Stimulated activated CD4-positive, alpha-beta T cell treated with anti-CD3 and anti-CD28 coated beads, TNF-alpha, amount 100 ng/mL, for 1 hour (primary cell): Measurements from ENCODE around the gene DNAJC12.
"Not testable (repeated sequence)": the region's sequence is repeated elsewhere in the genome, so short reads cannot be mapped to it uniquely, and the experiment has no call there.

Experiments used
- DNase-seq, 3 donors: peaks; one replicate each; pipeline ENCODE4 v3.0.0-alpha.2; 2020; ENCODE audit warnings: low read depth in 3 of 3, low spot score in 1 of 3

The DNAJC12 gene

DNA sequence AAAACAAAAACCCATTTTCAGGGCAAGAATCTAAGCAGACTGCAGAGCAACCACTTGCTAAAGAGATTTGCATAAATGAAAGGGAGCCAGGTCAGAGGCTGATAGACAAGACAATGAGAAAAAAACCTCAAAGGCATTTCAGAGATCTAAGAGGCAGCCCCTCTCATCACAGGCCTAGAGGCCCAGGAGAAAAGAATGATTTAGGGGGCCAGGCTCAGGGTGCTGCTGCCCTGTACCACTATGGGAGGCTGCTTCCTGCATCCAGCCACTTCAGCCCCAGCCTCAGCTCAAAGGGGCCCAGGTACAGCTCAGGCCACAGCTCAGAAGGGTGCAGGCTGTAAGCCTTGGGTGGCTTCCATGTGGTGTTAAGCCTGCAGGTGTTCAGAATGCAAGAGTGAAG is 3.7 kb upstream of the DNAJC12 start:
- DNase-seq: no peak

DNA sequence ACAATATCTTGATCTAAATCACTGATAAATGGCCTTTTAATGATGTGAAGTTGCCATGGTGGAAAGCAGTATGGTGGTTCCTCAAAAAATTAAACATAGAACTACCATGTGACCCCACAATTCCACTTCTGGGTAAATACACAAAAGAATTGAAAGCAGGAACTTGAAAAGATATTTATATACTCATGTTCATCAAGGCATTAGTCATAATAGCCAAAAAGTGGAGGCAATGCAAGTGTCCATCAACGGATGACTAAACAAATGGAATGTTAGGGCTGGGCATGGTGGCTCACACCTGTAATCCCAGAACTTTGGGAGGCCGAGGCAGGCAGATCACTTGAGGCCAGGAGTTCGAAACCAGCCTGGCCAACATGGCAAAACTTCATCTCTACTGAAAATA is 2.0 kb upstream of the DNAJC12 start:
- DNase-seq: no peak

DNA sequence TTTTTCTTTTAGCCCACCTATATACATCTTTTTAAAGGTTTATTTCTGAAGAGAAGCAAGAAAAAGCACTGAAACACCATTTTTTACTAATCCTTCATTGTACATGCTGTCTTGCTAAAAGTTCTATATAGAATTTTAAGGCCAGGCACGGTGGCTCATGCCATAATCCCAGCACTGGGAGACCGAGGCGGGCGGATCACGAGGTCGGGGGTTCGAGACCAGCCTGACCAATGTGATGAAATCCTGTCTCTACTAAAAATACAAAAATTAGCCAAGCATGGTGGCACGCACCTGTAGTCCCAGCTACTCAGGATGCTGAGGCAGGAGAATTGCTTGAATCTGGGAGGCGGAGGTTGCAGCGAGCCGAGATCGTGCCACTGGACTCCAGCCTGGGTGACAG is 1.5 kb upstream of the DNAJC12 start:
- not testable (repeated sequence) for DNase-seq

DNA sequence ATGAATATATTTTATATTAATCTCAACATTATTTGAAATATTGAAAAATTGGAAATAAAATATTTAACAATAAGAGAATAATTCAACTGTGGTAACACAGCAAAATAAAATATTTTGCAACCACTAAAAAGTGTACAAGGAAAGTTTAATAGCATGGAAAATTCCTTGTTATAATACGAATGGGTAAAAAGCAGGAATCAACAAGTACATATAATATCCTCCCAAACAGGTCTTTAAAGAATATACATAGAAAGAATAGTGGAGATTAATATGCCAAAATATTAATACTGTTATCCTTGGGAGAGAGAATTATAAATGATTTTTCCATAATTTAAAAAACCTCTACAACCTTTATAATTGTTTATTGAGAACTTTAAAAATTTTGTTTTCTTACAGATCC is 1.0 kb downstream of the DNAJC12 start:
- DNase-seq: no peak

DNA sequence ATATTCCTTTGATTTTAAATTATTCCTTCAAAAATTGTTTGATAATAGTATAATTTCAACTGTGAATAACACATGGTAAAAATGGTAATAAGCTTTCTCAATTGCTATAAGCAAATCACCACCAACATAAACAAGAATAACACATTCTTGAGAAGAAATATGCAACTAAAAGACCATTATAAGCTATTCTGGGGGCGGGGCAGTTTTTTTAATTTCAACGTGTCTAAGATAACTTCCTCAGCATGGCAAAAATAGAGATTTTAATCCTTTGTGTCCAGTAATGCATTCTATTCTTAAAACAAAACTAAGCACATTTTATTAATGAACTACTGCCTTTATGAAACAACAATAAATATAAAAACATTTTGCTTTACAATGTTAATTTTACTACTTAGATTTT is 1.5 kb downstream of the DNAJC12 start:
- DNase-seq: no peak

DNA sequence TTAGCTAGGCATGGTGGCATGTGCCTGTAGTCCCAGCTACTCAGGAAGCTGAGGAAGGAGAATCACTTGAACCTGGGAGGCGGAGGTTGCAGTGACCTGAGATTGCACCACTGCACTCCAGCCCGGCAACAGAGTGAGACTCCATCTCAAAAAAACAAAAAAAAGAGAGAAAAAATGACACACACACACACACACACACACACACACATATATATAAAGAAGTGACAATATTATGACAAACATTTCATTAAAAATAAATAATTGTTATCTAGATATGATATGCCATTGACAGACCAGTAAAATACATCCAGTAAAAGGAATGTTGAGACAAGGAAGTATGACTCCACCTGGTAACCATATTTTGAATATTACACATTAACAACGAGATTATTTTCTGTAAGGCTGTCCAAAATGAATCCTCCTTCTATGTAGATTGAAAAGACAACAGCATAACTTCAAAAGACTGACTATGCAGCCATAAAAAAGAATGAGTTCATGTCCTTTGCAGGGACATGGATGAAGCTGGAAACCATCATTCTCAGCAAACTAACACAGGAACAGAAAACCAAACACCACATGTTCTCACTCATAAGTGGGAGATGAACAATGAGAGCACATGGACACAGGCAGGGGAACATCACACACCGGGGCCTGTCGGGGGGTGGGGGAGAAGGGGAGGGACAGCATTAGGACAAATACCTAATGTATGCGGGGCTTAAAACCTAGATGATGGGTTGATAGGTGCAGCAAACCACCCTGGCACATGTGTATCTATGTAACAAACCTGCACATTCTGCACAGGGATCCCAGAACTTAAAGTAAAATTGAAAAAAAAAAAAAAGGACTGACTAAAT is 2.2 kb downstream of the DNAJC12 start:
- DNase-seq: not testable (repeated sequence)

DNA sequence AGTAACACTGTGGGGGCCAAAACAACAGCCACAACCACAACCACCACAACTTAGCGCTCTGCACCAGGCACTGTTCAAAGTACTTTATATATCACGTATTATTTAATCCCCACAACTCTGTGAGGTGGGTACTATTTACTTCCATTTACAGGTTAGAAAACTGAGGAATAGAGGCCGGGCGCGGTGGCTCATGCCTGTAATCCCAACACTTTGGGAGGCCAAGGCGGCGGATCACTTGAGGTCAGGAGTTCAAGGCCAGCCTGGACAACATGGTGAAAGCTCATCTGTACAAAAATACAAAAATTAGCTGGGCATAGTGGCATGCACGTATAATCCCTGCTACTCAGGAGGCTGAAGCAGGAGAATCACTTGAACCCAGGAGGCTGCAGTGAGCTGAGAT is 3.6 kb downstream of the DNAJC12 start:
- DNase-seq: no peak

DNA sequence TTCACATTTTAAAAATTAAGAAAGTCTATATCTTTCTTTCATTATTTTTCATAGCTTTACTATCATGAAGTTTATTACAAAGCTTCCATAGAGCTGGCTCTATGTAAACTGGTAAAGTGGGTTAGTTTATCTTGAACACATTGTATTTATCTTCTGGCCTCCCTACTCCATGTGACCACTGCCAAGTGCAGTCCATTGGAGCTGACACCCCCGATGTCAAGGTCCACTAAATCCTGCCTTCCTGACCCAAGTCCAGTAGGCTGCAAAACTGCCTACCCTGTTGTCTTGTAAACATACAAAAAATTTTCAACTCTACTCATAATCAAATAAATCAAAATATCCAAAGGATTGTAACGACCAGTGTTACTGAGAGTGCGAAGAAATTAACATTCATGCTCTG is 10.2 kb downstream of the DNAJC12 start:
- DNase-seq: no peak

DNA sequence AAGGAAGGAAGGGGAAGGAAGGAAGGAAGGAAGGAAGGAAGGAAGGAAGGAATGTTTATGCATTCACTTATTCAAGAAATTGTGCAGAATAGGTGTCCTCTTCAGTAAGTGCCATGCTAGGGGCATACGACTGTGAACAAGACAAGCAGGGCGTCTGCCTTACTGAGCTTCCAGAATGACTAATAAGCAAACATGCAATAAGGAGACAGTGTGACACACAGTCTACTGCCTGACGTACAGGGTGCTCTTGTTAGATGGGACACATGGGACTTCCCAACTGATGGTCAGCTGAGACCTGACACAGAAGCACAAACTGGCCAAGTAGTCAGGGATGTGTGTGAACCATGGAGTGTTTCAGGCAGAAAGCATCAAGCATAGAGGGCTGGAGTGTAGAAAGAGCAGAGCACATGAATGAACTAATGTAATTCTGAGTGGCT is 18.2 kb downstream of the DNAJC12 start:
- DNase-seq: no peak

DNA sequence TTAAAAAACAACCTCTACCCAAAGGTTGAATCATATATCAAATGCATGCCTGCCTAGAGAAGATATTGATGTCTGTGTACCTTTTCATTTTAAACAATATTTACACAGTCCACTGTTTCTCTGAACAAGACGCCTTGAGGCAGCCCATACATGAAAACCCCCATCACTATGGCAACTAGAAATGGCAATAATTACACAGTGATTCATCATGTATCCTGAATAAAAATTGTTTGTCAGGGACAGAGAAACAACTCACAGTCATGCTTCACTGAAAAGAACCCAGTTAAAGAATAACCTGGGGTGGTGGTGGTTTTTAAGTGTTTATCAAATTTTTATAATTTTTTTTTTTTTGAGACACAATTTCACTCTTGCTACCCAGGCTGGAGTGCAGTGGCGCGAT is 19.7 kb downstream of the DNAJC12 start:
- no peak for DNase-seq

DNA sequence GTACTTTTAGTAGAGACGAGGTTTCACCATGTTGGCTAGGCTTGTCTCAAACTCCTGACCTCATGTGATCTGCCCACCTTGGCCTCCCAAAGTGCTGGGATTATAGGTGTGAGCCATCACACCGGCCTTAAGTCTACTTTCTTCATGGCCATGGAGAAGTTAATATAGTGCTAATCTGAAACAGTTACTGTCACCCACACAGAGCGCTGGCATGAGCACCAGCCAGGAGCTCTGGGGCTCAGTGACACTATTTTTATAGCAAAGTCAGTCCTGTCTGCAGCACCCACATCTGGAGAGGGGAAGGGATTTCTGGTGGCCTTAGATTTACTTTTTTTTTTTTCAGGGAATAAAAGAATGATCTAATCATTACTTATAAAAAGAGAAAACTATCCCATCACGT is 21.3 kb downstream of the DNAJC12 start:
- DNase-seq: no peak

DNA sequence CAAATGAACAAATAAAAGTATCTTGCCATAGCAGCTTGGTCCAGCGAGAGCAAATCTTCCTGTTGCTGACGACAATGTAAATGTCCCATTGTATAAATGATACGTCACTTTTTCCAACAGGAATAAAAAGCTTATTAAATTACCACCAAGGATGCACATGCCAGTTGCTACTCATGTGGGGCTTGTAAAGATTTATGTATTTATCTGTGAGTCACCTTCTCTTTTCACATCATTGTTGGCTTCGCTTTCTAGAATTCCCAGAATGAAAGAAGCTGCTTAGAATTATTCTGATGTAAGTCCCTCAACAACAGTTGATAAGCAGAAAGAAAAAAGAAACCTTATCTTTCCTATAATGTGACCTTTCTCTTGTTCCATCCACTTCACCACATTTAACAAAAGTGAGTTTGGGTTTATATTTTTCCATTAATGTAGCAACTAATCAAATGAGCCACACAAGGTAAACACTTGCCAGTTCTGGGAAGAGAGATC is 22.4 kb downstream of the DNAJC12 start:
- DNase-seq: no peak

DNA sequence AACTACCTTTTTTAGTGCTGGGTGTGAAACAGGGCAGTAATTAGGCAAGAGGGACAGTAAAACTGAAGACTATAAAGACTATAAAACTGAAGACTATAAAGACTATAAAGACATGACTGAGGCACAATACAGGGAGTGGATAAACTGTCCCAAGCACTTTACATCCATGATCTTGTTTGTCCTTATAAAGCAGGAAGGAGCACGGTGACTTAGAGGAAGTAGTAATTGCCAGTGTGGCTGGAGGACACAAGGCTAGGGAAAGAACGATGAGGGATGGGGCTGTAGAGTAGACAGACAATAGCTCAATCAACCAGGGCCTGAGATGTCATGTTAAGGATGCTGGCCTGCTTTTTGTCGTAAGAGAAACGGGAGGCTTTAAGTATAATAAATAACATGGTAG is 26.0 kb downstream of the DNAJC12 start:
- no peak for DNase-seq

DNA sequence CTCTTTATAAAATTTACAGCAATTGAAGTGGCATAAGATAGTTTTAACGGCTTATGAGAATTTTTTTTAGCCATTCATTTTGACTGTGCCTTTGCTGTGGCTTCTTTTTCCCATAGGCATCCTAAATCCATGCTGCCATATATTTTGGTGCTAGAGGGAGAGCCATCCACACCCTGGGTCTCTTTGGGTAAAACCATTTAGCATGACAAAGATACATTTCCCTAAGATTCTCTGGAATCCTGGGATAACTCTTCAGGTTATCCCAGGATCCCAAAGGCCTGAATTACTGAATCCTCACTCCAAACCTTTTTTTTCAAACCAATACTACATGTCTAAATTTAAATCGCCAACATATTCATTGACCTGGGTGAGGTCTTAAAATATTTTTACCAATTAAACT is 28.9 kb downstream of the DNAJC12 start:
- no peak for DNase-seq

DNA sequence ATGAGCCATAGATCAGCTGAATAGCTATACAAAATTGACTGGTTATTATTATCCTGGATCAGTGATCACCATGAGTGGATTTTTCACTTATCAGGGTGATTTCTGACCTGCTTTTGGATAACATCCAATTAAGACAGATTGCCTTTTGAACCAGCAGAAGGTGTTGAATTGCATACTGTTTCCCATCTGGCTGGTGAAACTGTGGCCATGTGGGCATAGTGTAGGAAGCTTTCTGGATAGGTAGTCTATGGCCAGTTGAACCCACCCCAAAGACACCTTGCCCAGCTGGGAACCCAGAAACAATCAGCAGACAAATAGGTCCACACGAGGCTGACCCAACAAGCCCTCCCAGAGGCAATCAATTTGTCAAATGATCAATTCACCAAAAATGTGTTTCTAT is 29.3 kb downstream of the DNAJC12 start:
- DNase-seq: no peak

DNA sequence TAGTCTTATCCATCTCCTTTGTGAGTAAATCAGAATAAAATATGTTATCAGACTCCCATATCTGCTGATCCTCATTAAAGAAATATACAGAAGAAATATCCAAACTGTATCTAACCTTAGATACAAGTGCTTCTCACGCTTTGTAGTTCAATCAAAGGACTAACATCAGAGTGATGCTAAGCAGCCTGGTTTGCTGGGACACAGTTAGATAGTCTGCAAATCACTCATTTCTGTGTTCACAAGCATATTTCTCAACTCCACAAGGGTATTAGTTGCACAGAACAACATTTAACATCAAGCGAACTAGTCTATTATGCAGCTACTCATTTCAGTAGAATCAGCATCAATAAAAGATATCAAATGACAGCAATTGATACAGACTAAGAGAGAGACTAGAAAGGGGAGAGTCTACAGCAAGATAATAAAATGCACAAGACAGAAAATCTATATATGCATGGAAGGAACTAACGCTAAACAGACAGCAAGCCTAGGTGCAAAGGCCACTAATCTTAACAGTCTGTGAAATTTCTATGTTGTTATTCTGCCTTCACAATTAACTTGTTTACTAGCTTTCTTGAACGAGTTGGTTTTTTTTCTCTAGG is 30.0 kb downstream of the DNAJC12 start:
- DNase-seq: no peak

DNA sequence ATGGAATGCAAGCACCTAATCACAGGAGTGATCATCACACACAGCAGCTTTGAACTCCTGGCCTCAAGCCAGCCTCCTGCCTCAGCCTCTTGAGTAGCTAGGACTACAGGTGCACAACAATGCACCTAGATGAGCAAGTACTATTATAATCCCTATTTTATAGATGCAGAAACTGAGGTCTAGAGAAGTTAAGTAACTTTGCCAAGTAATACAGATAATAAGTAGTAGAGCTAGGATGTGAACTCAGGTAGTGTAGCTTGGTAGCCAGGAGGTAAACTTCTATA is 33.7 kb downstream of the DNAJC12 start:
- no peak for DNase-seq

DNA sequence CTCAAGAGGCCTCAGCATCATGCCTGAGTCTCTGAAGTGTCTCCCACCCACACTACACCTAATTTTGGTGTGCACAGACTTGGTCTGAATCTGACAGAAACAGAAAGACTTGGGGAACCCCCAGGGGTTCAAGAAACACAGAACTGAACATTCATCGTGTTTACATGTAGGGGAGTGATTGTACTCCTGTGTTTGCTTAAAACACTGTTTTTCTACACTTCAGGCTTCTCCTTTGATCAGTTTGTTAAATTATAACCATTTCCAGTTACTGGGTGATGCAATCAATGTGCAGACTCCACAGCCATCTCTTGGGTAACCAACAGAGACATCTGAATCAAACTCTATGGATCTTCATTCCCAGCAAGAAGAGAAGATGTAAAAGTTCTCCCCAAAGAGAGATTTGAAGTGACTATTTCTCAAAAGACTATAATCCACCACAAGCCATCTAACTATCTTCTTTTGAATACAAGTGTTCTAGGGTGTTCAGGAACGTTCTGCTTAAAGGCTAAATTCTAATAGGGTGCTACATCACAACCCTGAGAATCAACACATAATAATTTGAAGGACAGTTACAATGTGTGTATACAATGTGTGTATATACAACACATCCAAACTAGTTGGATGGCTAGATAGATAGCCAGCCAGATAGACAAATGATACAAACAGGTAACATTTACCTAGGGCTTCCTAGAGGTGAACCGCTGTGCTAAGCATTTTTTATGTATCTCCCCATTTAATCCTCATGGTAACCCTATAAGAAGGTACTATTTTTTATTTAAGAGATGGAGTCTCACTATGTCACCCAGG is 34.2 kb downstream of the DNAJC12 start:
- DNase-seq: no peak

DNA sequence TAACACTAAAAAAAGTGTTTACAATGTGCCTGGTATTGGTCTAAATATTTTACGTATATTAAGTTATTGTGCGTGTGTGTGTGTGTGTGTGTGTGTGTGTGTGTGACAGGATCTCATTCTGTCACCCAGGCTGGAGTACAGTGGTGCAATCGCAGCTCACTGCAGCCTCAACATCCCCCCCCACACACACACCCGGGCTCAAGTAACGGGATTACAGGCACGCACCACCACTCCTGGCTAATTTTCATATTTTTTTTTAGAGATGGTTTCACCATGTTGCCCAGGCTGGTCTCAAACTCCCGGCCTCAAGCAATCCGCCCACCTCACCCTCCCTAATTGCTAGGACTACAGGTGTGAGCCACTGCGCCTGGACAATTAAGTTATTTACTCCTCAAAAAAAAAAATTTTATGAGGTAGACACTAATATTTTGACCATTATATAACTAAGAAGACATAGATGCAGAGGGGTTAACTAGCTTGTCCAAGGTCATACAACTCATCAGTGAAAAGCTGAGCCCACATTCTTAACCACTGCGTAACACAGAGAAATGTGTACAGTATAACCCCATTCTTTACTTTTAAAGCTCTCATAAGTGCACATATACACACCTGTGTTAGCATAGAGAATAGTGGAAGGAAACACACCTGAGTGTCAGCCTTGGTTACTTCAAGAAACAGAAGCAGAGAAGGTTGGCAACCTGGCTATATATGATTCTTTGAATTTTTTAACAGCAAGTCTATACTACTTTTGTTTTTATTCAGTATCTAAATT is 35.0 kb downstream of the DNAJC12 start:
- DNase-seq: no peak

DNA sequence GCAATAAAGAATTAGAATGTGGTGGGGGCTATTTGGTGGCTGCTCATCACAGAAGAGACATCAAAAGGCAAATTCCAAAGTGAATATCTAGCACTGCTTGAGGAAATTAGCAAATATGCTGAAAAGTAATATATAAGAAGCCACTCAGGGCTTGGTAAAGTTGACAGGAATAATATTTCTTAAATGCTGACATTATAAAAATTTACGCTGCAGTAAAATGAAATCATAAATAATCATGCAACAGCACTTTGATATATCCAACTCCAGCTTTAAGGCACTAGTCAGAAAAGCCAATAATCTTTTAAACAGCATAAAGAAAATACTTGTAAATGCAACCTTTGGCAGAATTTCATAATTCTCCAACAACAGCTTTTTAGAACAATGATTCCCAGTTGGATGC is 36.9 kb downstream of the DNAJC12 start:
- no peak for DNase-seq

DNA sequence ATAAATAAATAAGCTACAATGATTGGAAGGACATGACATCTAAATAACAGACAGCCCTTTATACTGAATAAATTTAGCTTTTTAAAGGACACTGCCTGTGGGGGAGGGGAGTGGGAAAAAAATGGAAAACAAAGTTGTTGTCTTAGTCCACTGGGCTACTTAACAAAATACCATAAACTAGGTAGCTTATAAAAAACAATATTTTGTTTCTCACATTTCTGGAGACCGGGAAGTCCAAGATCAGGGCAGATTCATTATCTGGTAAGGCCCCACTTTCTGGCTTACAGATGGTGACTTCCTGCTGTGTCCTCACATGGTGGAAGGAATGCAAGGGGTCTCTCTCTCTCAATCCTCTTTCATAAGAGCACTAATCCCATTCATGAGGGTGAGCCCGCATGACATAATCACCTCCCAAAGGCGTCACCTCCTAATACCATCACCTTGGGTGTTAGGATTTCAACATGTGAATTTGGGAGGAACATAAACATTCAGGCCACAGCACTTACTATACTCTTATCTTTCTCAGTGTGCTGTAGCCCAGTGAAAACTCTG is 43.0 kb downstream of the DNAJC12 start:
- no peak for DNase-seq
